ENCODE data around the gene USP7. TPM values are rescaled to one million over a fixed set of nuclear protein-coding genes. Genes with fewer than 3 reads are reported as not detected.
"Not testable (repeated sequence)": the region's sequence is repeated elsewhere in the genome, so short reads cannot be mapped to it uniquely, and the experiment has no call there.

The USP7 gene
- total and polyA plus RNA-seq, 7 donors = 41.6 to 135 (median 108) TPM

- Histone ChIP-seq H3K4me1 (no peaks in the 10 kb centered on the region), H3K4me3 (no peak overlapping the region), H3K9me3 (no peaks in the 10 kb centered on the region), H3K27me3 (ENCODE audit: insufficient read depth in 3 of 3, low read length in 2 of 3) (no peaks in the 10 kb centered on the region), H3K27ac (no peak overlapping the region), H3K36me3 (ENCODE audit: insufficient read depth in 1 of 2, low read depth in 1 of 2) (no peaks in the 10 kb centered on the region)
- DNase-seq (no peak), ATAC-seq (no peak)
- intact Hi-C loops (cut with DNase I) = no loop called here
- 93 to 100% (median 93%) methylated on average over 1 of the region's 1 CpG for WGBS, 3 donors
- no peak for TF ChIP-seq CTCF (IDR thresholded peaks at IDR 0.05)
Observed at GRCh38 chr16:8971416-8971815, 7.7 kb upstream of the USP7 start.

GRCh38 chr16:8969202-8969897 is 5.6 kb upstream of the USP7 start:
- not testable (repeated sequence) for ATAC-seq; H3K9me3 ChIP-seq; H3K36me3 ChIP-seq (ENCODE audit: insufficient read depth in 1 of 2, low read depth in 1 of 2); H3K27ac ChIP-seq; DNase-seq; H3K27me3 ChIP-seq (ENCODE audit: insufficient read depth in 3 of 3, low read length in 2 of 3); H3K4me3 ChIP-seq; H3K4me1 ChIP-seq
- 77 to 82% (median 77%) methylated on average over 10 of the region's 10 CpGs for WGBS, 3 donors
- intact Hi-C loops (cut with DNase I) = loop anchor here in 1 of 2 donors (10.0 kb wide), 1 partner anchor 155 kb away; no protein-coding TSS in a partner anchor

- not testable (repeated sequence) for H3K4me3 ChIP-seq; H3K36me3 ChIP-seq (ENCODE audit: insufficient read depth in 1 of 2, low read depth in 1 of 2); DNase-seq; H3K9me3 ChIP-seq; ATAC-seq; H3K27ac ChIP-seq; H3K4me1 ChIP-seq; H3K27me3 ChIP-seq (ENCODE audit: insufficient read depth in 3 of 3, low read length in 2 of 3)
- intact Hi-C loops (cut with DNase I) = loop anchor here in 1 of 2 donors (10.0 kb wide), 1 partner anchor 157 kb away; no protein-coding TSS in a partner anchor
- WGBS, 3 donors = 92 to 96% (median 95%) methylated on average over 9 of the region's 9 CpGs
Observed at GRCh38 chr16:8968054-8968453, 4.3 kb upstream of the USP7 start.

GRCh38 chr16:8967132-8967821 is 3.6 kb upstream of the USP7 start:
- Histone ChIP-seq H3K4me3 (no peak overlapping the region), H3K4me1 (peaks cover 1% of the 10 kb centered on the region), H3K9me3 (no peaks in the 10 kb centered on the region), H3K27ac (no peak overlapping the region), H3K27me3 (ENCODE audit: insufficient read depth in 3 of 3, low read length in 2 of 3) (no peaks in the 10 kb centered on the region), H3K36me3 (ENCODE audit: insufficient read depth in 1 of 2, low read depth in 1 of 2) (no peaks in the 10 kb centered on the region)
- WGBS, 3 donors = 54 to 65% (median 61%) methylated on average over 8 of the region's 8 CpGs
- no peak for TF ChIP-seq CTCF (IDR thresholded peaks at IDR 0.05)
- intact Hi-C loops (cut with DNase I) = loop anchor here in 1 of 2 donors (10.0 kb wide), 1 partner anchor 158 kb away; no protein-coding TSS in a partner anchor
- ATAC-seq (no peak), DNase-seq (no peak)

GRCh38 chr16:8966817-8967131 is 3.1 kb upstream of the USP7 start:
- no peak for DNase-seq
- no peaks in the 10 kb centered on the region for H3K27me3 ChIP-seq (ENCODE audit: insufficient read depth in 3 of 3, low read length in 2 of 3)
- H3K9me3 ChIP-seq = no peaks in the 10 kb centered on the region
- no peak for TF ChIP-seq CTCF (IDR thresholded peaks at IDR 0.05)
- H3K27ac ChIP-seq = no peak overlapping the region
- no peak overlapping the region for H3K4me3 ChIP-seq
- no peak for ATAC-seq
- intact Hi-C loops (cut with DNase I) = loop anchor here in 1 of 2 donors (10.0 kb wide), 1 partner anchor 158 kb away; no protein-coding TSS in a partner anchor
- WGBS, 3 donors = 62 to 76% (median 73%) methylated on average over 3 of the region's 3 CpGs
- H3K36me3 ChIP-seq (ENCODE audit: insufficient read depth in 1 of 2, low read depth in 1 of 2) = no peaks in the 10 kb centered on the region
- H3K4me1 ChIP-seq = peaks cover 6% of the 10 kb centered on the region

All from psoas muscle (tissue), 8 donors.